Psoas muscle (tissue), 8 donors: Measurements from ENCODE around the gene SEMA3D. TPM values are rescaled to one million over a fixed set of nuclear protein-coding genes. Genes with fewer than 3 reads are reported as not detected.

Experiments used
- ATAC-seq, 4 donors: fragments of 200-7000 bp; cut with Tn5 transposase; one replicate each; pipeline ENCODE4 v1.9.1; 2020; ENCODE audit warnings: moderate library complexity in 3 of 4, mild to moderate bottlenecking in 2 of 4
- DNase-seq, 2 donors: peaks; one replicate each; pipeline ENCODE4 v3.0.0-alpha.2; 2020
- H3K27ac ChIP-seq: fragments of 200-600 bp; one replicate; pipeline ENCODE4 v1.8.0; 2022
- H3K27me3 ChIP-seq, 3 donors: fragments of 200-600 bp in 1 of 3; one replicate each; pipeline versions ENCODE4 v1.6.1 to v1.8.0; 2013 to 2022; ENCODE audit warnings: low read length in 2 of 3, mild to moderate bottlenecking in 2 of 3, moderate library complexity in 1 of 3; ENCODE audit not compliant: insufficient read depth in 3 of 3
- H3K36me3 ChIP-seq, 2 donors: fragments of 200-600 bp in 1 of 2; one replicate each; pipeline versions ENCODE4 v1.6.1 to v1.8.0; 2013 to 2022; ENCODE audit warnings: low read depth in 1 of 2, mild to moderate bottlenecking in 1 of 2, moderate library complexity in 1 of 2; ENCODE audit not compliant: insufficient read depth in 1 of 2
- H3K4me1 ChIP-seq: fragments of 200-600 bp; one replicate; pipeline ENCODE4 v1.8.0; 2022
- H3K4me3 ChIP-seq: fragments of 200-600 bp; one replicate; pipeline ENCODE4 v1.8.0; 2022; ENCODE audit warnings: mild to moderate bottlenecking
- H3K9me3 ChIP-seq: fragments of 200-600 bp; one replicate; pipeline ENCODE4 v1.8.0; 2022
- CTCF ChIP-seq: fragments of 200-600 bp; IDR thresholded peaks from one replicate; pipeline ENCODE4 v1.8.0; 2022; ENCODE audit warnings: antibody characterized with exemption
- WGBS, 3 donors: extraction: QIAGEN DNeasy Blood & Tissue Kit; methylation state at CpG; one replicate each; pipeline versions ENCODE4 v1.1.6 to v1.1.7; 2013; 5-methylcytosine and 5-hydroxymethylcytosine counted together
- intact Hi-C, 2 donors: fragments of 100-400 bp; cut with DNase I; formaldehyde crosslinking; loops; one replicate each; pipeline versions ENCODE4 v1.11.0 to v1.14.2; 2022
- polyA plus RNA-seq, 3 donors: library from polyadenylated mRNA; stranded (reverse); fragments of 200-250 nt; gene quantifications; one replicate each; pipeline ENCODE4 v1.2.3, GENCODE V29; 2013
- total RNA-seq, 4 donors: library from RNA; stranded (reverse); fragmentation: NEBNext Ultra II Directional in 2 of 4; extraction: Animal tissue kit (Norgen Biotek cat#: 25700) in 2 of 4; gene quantifications; one replicate each; pipeline versions ENCODE4 v1.2.1 to v1.2.4, GENCODE V29; 2021 to 2023
- donor health status: healthy with polysubstance abuse.
- donor health status: DM: no; HTN: no; CAD: no; lungs with moderate emphysema.
- donor health status: Bipolar disorder and iron deficiency.
- donor health status: healthy.
- donor health status: DM: yes; HTN: yes; CAD: no.
- donor health status: DM: no; HTN: no; CAD: no.
- donor health status: DM: no; HTN: no; CAD: no.
- donor health status: DM: yes; HTN: yes; CAD: no.

Gene SEMA3D
- total and polyA plus RNA-seq, 7 donors: 0.01 to 0.28 (median 0.06) TPM; not detected in 1

- H3K9me3 ChIP-seq: no peaks in the 10 kb centered on the region
- H3K27me3 ChIP-seq: no peaks in the 10 kb centered on the region
- no peak overlapping the region for H3K27ac ChIP-seq
- H3K4me1 ChIP-seq: no peaks in the 10 kb centered on the region
- no peak for TF ChIP-seq CTCF
- no peaks in the 10 kb centered on the region for H3K36me3 ChIP-seq
- DNase-seq: no peak
- no peak overlapping the region for H3K4me3 ChIP-seq
- intact Hi-C loops: no loop called here
- no peak for ATAC-seq
Measured at GRCh38 chr7:85220651-85221050, 33.8 kb upstream of the SEMA3D start.

GRCh38 chr7:85220023-85220422 is 33.2 kb upstream of the SEMA3D start:
- intact Hi-C loops: no loop called here
- DNase-seq: no peak
- no peaks in the 10 kb centered on the region for H3K27me3 ChIP-seq
- no peaks in the 10 kb centered on the region for H3K9me3 ChIP-seq
- no peak for TF ChIP-seq CTCF
- WGBS, 3 donors: 81 to 90% (median 89%) methylated on average over 2 of the region's 2 CpGs
- no peaks in the 10 kb centered on the region for H3K4me1 ChIP-seq
- no peaks in the 10 kb centered on the region for H3K36me3 ChIP-seq
- no peak overlapping the region for H3K27ac ChIP-seq
- no peak for ATAC-seq
- no peak overlapping the region for H3K4me3 ChIP-seq

GRCh38 chr7:85217085-85217484 is 30.2 kb upstream of the SEMA3D start:
- H3K9me3 ChIP-seq: no peaks in the 10 kb centered on the region
- H3K4me1 ChIP-seq: no peaks in the 10 kb centered on the region
- H3K27me3 ChIP-seq: no peaks in the 10 kb centered on the region
- H3K4me3 ChIP-seq: no peak overlapping the region
- no peak overlapping the region for H3K27ac ChIP-seq
- no peak for TF ChIP-seq CTCF
- DNase-seq (no peak), ATAC-seq (no peak)
- 81 to 89% (median 81%) methylated on average over 2 of the region's 2 CpGs for WGBS, 3 donors
- intact Hi-C loops: no loop called here
- no peaks in the 10 kb centered on the region for H3K36me3 ChIP-seq

GRCh38 chr7:85215098-85215497 is 28.2 kb upstream of the SEMA3D start:
- H3K4me3 ChIP-seq: no peak overlapping the region
- WGBS, 3 donors: 91% methylated on average over 1 of the region's 1 CpG

More at GRCh38 chr7:85215098-85215497, 28.2 kb upstream of the SEMA3D start:
- TF ChIP-seq CTCF: no peak
- Histone ChIP-seq H3K27ac (no peak overlapping the region), H3K27me3 (no peaks in the 10 kb centered on the region), H3K36me3 (no peaks in the 10 kb centered on the region), H3K4me1 (no peaks in the 10 kb centered on the region), H3K9me3 (no peaks in the 10 kb centered on the region)
- ATAC-seq (no peak), DNase-seq (no peak)
- intact Hi-C loops: no loop called here
